ENCODE results near the gene SERTAD1.

SERTAD1 gene

GRCh38 chr19:40421993-40422747 is 3.6 kb downstream of the SERTAD1 start:
- DNase-seq (ENCODE audit: insufficient read length, low spot score) (no peak), FAIRE-seq (no peak)
- TF ChIP-seq POLR2A (IDR thresholded peaks at IDR 0.05; ENCODE audit: low read depth, low read length): no peak

- peak; percentile 41 for FAIRE-seq
- peak; percentile 96 for DNase-seq (ENCODE audit: insufficient read length, low spot score)
- TF ChIP-seq POLR2A (IDR thresholded peaks at IDR 0.05; ENCODE audit: low read depth, low read length): peak; percentile 45
Observed at GRCh38 chr19:40420766-40421765, 4.7 kb downstream of the SERTAD1 start.

- TF ChIP-seq POLR2A (IDR thresholded peaks at IDR 0.05; ENCODE audit: low read depth, low read length): no peak
Observed at GRCh38 chr19:40420451-40420765, 5.4 kb downstream of the SERTAD1 start.

GRCh38 chr19:40419780-40420179 is 6.0 kb downstream of the SERTAD1 start:
- FAIRE-seq (no peak), DNase-seq (ENCODE audit: insufficient read length, low spot score) (no peak)
- TF ChIP-seq POLR2A (IDR thresholded peaks at IDR 0.05; ENCODE audit: low read depth, low read length): no peak

More at GRCh38 chr19:40420451-40420765, 5.4 kb downstream of the SERTAD1 start:
- FAIRE-seq: no peak
- DNase-seq (ENCODE audit: insufficient read length, low spot score): no peak

GRCh38 chr19:40419066-40419612 is 6.7 kb downstream of the SERTAD1 start:
- no peak for TF ChIP-seq POLR2A (IDR thresholded peaks at IDR 0.05; ENCODE audit: low read depth, low read length)
- FAIRE-seq: no peak
- DNase-seq (ENCODE audit: insufficient read length, low spot score): no peak

DNA sequence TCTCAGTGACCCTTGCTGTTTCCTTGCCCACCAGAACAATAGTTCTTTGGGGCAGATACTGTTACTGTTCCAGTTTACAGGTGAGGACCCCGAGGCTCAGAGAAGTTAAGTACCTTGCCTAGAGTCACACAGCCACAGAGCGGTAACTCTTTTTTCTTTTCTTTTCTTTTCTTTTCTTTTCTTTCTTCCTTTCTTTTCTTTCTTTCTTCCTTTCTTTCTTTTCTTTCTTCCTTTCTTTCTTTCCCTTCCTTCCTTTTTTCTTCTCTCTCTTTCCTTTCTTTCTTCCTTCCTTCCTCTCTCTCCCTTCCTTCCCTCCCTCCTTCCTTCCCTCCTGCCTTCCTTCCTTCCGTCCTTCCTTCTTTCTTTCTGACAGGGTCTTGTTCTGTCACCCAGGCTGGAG is 7.8 kb downstream of the SERTAD1 start:
- no peak for FAIRE-seq
- no peak for DNase-seq (ENCODE audit: insufficient read length, low spot score)
- no peak for TF ChIP-seq POLR2A (IDR thresholded peaks at IDR 0.05; ENCODE audit: low read depth, low read length)

GRCh38 chr19:40417643-40417981 is 8.2 kb downstream of the SERTAD1 start:
- no peak for TF ChIP-seq POLR2A (IDR thresholded peaks at IDR 0.05; ENCODE audit: low read depth, low read length)
- no peak for DNase-seq (ENCODE audit: insufficient read length, low spot score)
- no peak for FAIRE-seq

GRCh38 chr19:40416918-40417642 is 8.7 kb downstream of the SERTAD1 start:
- FAIRE-seq: no peak
- no peak for DNase-seq (ENCODE audit: insufficient read length, low spot score)
- TF ChIP-seq POLR2A (IDR thresholded peaks at IDR 0.05; ENCODE audit: low read depth, low read length): no peak

DNA sequence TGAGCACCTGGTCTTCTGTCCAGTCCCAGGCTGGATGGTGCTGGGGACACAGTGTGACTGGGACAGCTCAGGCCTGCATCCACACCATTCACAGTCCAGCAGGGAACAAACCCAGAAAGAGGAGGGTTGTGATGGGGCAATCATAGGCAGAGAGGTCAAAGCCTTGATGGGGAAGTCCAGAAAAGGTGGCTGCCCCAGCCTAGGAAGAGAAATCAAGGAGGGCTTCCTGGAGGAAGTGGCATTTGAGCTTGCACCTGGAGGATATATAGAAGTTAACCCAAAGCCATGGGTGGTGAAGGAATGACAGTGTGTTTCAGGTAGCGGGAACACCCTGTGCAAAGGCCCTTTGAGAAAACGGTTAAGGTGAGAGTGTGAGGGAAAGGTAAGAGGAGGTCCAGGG is 10.0 kb downstream of the SERTAD1 start:
- FAIRE-seq (no peak), DNase-seq (ENCODE audit: insufficient read length, low spot score) (no peak)
- TF ChIP-seq POLR2A (IDR thresholded peaks at IDR 0.05; ENCODE audit: low read depth, low read length): no peak

DNA sequence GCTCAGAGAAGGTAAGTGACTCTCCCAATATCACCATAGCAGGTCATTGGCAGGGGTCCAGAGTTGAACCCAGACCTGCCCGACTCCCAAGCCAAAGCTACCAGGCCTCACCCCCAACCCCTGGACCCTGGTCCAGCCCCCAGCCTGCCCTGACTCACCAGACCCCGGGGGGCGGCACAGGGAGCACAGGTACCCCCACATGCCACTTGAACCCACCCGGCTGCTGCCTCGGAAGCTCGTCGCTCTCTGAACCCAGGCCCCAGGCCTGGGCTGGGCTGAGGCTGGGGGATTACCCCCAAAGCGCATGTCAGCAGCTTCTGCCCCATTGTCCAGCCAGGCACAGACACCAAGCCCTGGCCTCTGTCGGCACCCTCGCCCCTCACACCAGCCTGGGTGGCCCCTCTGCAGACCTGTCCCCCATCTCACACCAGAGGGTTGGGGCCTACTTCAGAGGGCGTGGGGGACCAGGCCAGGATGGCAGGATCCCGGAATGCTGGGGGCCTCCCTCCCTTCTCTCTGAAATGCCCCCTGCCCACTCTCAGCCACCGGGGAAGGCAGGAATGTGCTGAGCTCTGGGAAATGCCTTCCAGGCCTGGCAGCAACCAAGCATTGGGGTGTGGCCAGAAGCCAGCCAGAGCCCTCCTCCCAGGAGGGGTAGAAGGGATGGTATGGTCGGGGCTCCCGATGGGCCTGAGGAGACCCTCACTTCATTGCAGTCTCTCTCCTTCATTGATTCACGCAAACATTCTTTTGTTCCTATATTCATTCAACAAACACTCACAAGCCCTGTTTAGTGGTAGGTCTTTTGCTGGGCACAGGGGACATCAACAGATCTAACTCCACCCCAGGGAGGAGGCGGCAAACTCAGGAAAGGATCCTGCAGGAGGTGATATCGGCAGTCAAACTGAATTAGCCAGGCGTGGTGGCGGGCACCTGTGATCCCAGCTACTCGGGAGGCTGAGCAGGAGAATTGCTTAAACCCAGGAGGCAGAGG is 11.0 kb downstream of the SERTAD1 start:
- TF ChIP-seq POLR2A (IDR thresholded peaks at IDR 0.05; ENCODE audit: low read depth, low read length): no peak

GRCh38 chr19:40413291-40413845 is 12.4 kb downstream of the SERTAD1 start, which contains the start of gene PRX:
PRX (minus strand) TSS chr19:40413378; CDS start chr19:40407932, 5,446 bp downstream.
- no peak for TF ChIP-seq POLR2A (IDR thresholded peaks at IDR 0.05; ENCODE audit: low read depth, low read length)
- DNase-seq (ENCODE audit: insufficient read length, low spot score) (no peak), FAIRE-seq (no peak)

More for the DNA sequence above, 11.0 kb downstream of the SERTAD1 start:
- no peak for DNase-seq (ENCODE audit: insufficient read length, low spot score)
- FAIRE-seq: no peak

GRCh38 chr19:40412866-40413265 is 12.9 kb downstream of the SERTAD1 start:
- no peak for FAIRE-seq
- no peak for TF ChIP-seq POLR2A (IDR thresholded peaks at IDR 0.05; ENCODE audit: low read depth, low read length)
- no peak for DNase-seq (ENCODE audit: insufficient read length, low spot score)
